HG02870 (cell line): ENCODE data around the gene FLII.
"Not testable (repeated sequence)": the region's sequence is repeated elsewhere in the genome, so short reads cannot be mapped to it uniquely, and the experiment has no call there.

Source experiments
- ATAC-seq: cut with Tn5 transposase; IDR thresholded peaks from one replicate; pipeline ENCODE4 v1.9.1; 2021; ENCODE audit warnings: mild to moderate bottlenecking, moderate library complexity; ENCODE audit not compliant: unreplicated experiment

The FLII gene

DNA sequence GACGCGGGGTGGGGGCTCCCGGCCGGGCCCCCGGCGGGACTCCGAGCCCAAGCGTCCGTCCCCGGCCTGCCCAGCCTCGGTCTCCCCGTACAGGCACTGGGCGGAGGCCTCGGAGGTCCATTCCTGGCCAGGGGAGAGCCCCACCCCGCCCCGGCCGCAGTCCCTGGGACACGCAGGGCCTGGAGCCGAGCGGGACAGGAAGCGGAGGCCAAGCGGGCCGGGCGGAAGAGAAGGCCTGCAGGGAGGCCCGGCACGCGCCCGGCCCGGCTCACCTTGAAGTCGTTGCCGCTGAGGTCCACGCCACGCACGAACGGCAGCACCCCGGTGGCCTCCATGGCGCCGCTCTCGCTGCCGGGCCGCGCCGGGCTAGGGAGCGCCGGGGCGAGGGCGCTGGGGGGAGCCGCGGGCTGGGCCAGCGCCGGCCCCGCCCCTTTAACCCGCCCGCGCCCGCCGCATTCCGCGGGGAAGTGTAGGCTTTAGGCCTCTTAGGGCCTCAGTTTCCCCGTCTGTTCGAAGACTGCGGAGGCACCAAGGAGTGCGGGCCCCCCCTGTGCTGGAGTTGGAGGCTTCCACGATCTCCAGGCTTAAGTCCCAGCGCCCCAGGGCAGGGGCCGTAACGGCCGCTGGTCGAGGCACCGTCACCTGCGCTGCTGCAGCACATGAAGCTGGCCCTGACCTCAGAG lies at the start of gene FLII:
Gene FLII (minus strand): TSS at position 383 of the 683 bp plus-strand sequence. CDS start 48 bp downstream, at position 335.
- no peak for ATAC-seq

DNA sequence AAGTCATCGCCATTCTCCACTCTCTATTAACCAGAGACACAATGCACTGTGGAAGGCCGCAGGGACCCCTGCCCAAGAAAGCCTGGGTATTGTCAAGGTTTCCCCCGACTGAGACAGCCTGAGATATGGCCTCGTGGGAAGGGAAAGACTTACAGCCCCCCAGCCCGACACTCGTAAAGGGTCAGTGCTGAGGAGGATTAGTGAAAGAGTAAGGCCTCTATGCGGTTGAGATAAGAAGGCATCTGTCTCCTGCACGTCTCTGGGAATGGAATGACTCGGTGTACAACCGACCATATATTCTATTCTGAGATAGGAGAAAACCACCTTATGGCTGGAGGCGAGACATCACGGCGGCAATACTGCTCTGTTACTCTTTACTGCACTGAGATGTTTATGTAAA lies 44.7 kb upstream of the FLII start:
- ATAC-seq: not testable (repeated sequence)

DNA sequence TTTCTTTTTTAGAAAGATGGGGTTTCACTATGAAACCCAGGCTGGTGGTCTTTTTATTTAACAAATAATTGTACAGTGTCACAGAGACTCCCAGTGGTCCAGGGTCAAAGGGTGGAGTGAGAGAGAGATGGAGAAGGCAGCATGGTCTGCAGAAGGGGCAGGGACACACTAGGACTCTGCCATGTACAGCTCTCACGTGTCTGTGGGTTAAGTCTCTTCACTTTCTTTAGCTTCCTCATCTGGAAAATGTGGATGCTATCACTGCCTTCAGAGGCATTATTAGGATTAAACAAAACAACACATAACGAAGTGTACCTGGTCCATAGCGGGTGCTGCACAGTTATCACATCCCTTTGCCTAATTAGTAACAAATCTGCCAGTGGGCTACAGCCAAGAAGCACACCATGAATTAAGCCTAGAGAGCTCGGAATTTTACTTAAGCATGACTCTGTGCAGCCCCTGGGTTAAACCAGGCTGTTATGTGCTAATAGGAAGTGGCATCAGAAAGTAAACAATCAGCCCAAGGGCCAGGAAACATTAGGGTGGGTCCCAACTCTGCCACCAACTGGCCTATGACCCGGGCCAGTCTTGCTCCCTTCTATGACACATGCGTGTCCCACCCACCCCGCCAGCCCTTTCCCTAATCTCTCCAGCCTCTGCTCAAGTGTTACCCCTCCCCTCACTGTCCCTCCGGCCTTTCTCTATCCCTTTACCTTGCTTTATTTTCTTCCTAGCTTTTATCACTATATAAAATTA lies 42.4 kb upstream of the FLII start:
- ATAC-seq: no peak

DNA sequence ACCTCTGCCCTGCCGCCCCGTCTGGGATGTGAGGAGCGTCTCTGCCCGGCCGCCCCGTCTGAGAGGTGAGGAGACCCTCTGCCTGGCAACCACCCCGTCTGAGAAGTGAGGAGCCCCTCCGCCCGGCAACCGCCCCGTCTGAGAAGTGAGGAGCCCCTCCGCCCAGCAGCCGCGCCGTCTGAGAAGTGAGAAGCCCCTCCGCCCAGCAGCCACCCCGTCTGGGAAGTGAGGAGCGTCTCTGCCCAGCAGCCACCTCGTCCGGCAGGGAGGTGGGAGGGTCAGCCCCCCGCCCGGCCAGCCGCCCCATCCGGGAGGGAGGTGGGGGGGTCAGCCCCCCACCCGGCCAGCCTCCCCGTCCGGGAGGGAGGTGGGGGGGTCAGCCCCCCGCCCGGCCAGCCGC lies 39.5 kb upstream of the FLII start:
- not testable (repeated sequence) for ATAC-seq

DNA sequence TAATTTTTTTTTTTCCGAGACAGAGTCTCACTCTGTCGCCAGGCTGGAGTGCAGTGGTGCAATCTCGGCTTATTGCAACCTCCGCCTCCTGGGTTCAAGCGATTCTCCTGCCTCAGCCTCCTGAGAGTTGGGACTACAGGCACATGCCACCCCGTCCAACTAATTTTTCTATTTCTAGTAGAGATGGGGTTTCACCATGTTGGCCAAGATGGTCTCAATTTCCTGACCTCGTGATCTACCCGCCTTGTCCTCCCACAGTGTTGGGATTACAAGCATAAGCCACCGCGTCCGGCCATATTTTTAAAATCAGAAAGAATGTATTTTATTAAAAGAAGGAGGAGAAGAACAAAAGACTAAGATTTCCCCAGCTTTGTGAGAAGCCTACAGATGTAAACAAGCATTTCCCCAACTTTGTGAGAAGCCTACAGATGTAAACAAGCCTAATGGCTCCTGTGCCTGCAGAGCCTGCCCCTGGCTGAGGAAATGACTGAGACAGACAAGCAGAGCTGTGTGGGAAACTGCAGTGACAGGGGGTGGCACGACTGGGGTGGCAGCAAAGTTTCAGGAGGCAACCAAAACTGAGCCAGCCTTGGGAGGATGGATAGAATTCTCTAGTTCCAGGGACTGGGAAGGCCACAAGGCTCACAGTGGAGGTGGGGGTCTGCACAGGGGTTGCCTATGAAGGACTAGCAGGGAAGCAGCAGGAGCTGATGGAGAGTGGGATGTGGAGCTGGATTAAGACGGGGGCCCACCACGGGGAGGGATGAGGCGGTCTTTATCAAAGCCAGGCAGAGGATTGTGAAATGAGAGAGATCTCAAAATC lies 33.4 kb upstream of the FLII start:
- no peak for ATAC-seq

DNA sequence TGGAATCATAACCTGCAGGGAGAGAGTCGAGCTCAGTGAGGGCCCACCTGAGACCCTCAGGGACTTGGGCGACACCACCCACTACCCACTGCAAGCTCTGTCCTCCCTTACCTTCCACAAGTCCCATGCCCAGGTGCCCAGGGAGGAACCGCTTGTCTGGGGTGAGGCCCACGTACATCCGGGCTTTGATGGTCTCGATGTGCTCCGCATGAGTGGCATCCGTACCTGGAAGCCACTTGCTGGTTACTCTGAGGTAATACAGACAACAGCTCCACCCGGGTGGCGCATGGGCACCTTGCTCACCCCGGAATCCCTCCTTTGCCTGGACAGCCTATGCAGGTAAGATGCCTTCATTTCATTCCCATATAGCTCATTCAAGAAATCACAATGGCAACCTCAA lies 26.8 kb upstream of the FLII start:
- ATAC-seq: no peak

DNA sequence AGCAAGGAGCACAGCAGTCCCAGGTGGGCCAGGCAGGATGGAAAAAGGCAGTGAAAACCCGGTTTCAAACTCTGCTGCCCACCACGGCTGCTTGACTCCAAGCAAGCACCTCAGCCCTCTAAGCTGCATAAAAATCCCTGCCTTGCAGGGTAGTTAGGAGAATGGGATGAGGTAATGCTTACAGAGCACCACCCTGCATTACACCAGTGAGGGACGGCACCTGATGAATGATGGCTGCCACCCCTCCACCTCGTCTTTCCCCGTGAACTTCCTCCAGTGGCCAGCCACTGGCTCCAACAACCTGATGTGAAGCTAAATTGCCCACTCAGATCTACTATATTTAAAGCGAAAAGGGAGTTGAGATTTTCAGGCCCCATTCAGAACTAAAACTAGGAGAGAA lies 23.2 kb upstream of the FLII start:
- no peak for ATAC-seq

DNA sequence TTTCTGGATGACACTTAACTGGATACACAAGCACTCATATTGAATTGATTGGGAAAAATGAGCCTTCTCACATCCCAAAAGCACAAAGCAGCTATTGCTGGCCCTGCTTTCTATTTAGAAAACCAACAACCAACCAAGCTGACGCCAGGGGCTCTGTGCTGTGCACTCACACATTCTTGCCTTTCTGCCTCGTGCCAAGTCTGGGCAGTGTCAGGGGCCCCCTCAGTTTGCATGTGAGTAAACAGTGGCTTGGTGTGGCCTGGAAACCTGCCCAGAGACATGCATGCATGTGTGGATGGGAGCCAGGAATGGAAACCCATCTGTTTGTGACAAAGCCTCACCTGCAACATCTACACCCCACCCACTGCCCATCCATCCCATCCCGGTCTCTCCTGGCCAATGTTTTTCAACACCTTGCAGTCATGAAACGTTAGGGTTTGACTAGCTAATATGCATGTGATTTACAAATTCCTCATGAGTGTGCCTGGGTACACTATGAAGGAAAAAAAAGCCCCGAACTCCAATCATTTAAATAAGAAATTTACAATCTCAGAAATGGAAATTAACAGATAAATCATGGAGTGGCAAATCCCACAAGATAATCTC lies 22.3 kb upstream of the FLII start:
- no peak for ATAC-seq

DNA sequence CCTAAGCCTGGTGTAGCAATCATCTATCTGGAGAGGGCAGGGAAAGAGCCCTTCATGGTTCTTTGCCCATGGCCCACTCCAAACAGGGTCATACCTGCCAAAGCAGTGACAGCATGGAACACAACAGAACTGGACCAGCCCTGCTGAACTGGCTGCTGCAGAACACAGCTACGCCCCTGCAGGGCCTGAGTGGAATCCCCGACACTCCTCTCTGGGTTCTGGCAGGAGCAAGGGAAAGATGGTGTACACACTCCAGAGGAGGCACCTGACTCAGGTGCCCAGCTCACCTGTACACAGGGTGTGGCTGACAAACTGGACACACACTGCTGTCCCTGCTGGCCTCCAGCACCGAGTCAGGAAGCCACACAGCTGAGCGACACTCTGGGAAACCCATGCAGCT lies 21.7 kb upstream of the FLII start:
- no peak for ATAC-seq

DNA sequence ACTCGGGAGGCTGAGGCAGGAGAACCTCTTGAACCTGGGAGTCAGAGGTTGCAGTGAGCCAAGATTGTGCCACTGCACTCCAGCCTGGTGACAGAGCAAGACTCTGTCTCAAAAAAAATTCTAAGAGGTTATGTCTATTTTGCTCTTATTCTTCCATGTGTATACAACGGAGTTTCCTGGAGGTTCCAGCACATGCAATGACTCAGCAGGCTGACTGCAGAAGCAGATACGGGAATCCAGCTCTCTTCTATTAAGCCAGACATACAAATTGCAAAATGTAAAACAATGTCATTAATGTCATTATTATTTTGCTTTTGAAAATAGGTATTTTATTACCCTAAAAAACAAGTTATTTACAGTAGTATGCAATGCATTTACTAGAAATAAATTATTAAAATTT lies 20.3 kb upstream of the FLII start:
- ATAC-seq: no peak

DNA sequence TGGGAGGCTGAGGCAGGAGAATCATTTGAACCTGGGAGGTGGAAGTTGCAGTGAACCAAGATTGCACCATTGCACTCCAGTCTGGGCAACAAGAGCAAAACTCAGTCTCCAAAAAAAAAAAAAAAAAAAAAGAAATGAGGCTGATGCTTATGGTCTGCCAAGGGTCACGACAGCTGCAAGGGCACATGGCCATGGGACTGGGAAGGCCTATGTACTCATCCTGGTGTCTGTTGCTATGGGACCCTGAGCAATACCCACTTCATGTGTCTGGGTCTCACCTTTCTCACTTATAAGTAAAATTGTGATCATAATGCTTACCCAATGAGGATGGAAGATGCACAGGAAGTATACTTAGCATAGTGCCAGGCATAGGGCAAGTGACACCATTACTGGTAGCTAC lies 18.5 kb upstream of the FLII start:
- no peak for ATAC-seq

DNA sequence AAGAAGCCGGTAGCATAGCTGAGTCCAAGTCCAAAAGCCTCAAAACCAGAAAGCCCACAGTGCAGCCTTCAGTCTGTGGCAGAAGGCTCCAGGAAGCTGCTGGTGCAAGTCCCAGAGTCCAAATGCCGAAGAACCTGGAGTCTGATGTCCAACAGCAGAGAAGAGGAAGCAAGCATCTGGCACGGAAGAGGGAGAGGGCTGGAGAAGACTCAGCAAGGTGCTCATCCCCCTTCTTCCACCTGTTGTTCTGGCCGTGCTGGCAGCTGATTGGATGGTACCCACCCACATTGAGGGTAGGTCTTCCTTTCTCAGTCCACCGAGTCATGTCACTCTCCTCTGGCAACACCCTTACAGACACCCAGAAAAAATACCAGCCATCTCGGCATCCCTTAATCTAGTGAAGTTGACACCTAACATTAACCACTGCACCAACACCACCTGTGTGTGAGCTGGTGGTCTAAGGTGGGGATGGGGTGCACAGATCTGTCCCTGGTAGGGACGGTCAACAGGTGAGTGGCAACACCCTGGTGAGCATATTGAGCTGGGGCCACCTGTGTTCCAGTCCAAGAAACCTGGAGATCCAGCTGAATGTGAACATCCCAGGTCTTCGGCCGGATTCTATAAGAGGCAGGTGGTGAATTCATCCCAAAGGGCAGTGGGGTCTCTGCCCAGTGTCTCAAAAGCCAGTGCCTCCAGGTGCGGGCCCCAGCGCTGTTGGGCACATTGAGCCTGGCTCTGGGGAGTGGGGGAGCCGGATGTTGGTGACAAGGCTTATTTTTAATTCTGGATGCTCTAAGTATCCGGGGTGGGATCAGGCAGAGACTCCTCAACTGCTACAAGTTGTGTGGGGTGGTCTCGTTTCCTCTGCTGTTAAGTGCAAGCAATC lies 11.8 kb upstream of the FLII start:
- no peak for ATAC-seq

DNA sequence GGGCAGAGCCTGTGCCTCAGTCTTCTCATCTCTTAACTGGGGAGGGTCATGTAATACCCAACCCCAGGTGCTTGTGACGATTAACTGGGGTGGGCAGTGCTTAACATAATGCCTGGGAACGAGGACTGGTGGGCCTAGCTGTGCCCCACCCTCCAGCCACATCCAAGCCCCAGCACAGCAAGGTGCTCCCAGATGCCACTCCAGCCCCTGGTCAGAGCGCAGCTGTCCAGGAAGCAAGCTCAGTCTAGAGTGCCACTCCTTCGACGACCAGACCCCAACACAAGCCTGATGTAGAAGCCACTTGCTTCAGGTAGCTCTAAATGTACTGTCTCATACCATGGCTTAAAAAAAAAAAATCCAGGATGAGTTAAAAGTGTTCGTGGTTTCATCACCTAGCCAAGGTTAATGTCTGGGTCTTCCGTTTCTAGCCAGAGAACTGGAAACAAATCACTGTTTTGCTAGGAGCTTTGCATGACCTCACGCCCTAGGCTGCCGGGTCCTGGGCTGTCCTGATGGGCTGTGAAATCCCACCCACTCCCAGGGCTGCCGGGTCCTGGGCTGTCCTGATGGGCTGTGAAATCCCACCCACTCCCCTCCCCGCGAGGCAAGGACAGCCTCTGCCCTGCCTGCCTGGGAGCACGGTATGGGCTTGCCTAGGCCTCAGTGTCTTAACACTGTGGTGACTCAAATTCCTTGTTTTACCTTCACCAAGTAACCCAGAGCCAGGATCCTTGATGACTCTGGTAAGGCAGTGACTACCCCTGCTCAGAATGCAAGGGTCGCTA lies 9.6 kb upstream of the FLII start:
- ATAC-seq: no peak

DNA sequence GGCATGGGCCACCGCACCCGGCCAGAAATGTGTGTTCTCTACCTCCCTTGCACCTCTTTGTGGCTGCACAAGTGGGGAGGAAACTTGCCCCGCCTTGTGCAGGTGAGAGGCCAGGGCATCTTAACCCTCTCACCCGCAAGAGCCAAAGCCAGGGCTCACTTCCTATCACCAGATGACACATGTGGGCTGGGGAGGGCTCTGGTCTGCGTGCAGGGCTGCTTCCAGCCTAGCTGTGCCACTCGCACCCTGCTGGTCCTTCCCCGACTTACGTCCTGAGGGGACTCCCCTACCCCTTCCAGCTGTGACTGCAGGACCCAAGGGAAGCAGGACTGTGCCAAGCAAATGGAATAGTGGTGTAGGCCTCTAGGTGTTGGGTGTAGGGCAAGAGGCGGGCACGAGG lies 8.8 kb upstream of the FLII start:
- no peak for ATAC-seq

DNA sequence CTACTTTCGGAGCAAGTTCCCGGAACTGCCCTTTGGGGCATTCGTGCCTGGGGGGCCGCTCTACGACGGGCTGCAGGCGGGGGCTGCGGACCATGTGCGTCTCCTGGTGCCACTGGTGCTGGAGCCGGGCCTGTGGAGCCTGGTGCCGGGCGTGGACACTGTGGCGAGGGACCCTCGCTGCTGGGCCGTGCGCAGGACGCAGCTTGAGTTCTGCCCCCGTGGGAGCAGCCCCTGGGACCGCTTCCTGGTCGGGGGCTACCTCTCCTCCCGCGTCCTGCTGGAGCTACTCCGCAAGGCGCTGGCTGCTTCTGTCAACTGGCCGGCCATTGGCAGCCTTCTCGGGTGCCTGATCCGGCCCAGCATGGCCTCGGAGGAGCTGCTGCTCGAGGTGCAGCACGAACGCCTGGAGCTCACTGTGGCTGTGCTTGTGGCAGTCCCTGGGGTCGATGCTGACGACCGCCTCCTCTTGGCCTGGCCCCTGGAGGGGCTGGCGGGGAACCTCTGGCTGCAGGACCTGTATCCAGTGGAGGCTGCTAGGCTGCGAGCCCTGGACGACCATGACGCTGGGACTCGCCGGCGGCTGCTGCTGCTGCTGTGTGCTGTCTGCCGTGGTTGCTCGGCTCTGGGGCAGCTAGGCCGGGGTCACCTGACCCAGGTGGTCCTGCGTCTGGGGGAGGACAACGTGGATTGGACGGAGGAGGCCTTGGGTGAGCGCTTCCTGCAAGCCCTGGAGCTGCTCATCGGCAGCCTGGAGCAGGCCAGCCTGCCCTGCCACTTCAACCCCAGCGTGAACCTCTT lies 5.5 kb upstream of the FLII start:
- ATAC-seq: no peak

DNA sequence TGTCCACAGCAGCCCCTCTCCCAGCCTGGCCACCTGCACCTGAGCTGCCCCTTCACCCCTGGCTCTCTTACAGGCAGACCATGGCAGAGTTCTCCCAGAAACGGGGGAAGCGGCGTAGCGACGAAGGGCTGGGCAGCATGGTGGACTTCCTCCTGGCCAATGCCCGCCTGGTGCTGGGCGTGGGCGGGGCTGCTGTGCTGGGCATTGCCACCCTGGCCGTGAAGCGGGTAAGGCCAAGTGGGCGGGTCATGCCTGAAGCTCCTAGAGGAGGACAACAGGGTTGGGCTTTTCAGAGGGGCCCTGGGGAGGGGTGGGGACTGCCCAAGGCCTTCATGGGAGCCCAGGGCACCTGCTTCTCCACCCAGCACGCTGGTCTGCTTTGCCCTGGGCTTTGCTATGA lies 4.1 kb upstream of the FLII start:
- no peak for ATAC-seq

DNA sequence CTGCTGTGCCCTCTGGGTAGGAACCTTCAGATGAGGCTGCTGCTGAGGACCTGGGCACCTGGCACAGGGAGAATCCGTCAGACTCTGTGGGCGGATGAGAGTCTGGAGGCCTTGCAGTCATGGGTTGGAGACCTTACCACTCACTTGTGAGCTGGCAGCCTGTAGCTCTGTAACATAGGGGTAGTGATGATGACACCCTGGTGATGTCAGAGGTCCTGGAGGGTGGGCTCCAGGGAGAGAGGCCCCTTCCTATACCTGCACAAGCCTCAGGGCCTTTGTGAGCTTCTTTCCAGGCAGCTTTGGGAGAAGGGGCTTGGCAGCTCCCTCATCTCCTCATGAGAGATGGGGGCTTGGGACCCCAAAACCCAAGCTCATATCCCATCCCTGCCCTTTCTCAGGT lies 3.6 kb upstream of the FLII start:
- no peak for ATAC-seq

DNA sequence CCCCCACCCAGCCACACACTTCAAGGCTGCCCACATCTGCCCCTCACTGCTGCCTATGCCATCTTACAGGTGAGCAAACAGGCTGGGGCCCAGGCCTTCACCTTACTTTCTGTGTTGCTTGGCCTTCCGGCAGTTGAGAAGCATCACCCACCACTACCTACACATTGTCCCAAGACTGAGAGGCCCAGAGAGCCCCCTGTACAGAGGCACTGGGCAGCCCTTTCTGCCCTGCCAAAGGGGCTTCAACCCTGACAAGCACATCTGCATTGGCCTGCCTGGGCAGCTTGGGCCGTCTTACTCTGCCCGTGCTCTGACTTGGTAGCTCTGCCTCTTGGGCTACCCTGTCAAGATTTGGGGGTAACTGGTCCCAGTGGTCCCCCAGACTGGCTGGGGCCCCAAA lies 3.1 kb upstream of the FLII start:
- ATAC-seq: no peak

DNA sequence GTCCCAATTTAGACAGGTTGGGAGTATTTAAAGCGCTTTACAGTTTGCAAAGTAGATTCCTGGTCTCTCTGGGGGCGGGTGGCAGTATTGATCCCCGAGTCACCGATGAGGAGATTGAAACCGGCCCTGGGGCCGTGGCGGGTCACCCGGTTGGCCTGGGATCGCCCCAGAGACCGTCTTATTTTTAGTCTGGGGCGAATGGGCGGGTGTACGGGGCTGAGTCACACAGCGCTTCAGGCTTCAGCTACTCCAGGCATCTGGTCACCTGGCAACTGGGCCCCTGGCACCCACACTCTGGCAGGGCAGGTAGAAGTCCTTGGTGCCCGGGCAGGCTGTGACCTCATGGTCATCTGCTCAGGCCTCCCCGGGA lies 2.6 kb upstream of the FLII start:
- no peak for ATAC-seq
